Measurements from ENCODE around the gene MTA3.

Gene MTA3

DNA sequence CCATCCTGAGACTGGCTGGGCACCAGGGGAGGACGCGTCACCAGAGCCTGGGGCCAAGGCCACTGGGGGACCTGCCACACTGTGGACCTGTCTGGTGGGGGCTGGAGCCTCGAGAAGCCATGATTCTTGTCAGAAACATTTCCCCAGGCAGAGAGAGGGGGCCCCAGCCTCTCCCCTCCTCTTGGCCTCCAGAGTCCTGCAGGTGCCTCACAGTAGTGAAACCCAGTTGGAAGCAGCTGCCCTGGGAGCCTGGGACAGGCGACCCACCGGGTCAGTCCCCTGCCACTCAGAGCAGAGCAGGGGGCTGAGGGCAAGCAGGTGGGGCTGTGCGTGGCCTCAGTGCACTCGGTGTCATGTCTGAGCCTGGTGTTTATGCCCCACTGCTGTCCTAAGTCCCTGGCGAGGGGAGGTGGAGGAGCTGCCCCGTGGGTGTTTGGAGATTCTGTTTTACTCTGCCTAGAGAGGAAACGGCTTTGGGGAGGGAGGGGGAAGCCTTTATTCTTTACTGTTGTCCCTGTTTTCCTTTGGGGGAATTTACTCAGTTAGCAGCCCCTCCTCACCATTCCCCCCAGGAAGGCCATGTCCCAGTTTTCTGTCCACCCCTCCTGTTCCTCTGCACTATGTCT, 187.8 kb downstream of the MTA3 start:
- TF ChIP-seq, protein P1, sequence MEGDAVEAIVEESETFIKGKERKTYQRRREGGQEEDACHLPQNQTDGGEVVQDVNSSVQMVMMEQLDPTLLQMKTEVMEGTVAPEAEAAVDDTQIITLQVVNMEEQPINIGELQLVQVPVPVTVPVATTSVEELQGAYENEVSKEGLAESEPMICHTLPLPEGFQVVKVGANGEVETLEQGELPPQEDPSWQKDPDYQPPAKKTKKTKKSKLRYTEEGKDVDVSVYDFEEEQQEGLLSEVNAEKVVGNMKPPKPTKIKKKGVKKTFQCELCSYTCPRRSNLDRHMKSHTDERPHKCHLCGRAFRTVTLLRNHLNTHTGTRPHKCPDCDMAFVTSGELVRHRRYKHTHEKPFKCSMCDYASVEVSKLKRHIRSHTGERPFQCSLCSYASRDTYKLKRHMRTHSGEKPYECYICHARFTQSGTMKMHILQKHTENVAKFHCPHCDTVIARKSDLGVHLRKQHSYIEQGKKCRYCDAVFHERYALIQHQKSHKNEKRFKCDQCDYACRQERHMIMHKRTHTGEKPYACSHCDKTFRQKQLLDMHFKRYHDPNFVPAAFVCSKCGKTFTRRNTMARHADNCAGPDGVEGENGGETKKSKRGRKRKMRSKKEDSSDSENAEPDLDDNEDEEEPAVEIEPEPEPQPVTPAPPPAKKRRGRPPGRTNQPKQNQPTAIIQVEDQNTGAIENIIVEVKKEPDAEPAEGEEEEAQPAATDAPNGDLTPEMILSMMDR (IDR thresholded peaks at IDR 0.05; ENCODE audit: low read depth, low read length, poor library complexity, severe bottlenecking), result no peak
- no peak for TF ChIP-seq EZH2phosphoT487 (IDR thresholded peaks at IDR 0.05; ENCODE audit: borderline replicate concordance, low read length)
- Histone ChIP-seq H3K27ac (ENCODE audit: low read depth, low read length) (no peak overlapping the region), H3K4me1 (ENCODE audit: control insufficient read depth, low read length) (peaks cover 36% of the 10 kb centered on the region), H4K20me1 (ENCODE audit: control insufficient read depth, insufficient read depth, low read depth, low read length) (no peaks in the 10 kb centered on the region), H3K36me3 (ENCODE audit: control insufficient read depth, low read length) (no peaks in the 10 kb centered on the region), H3K79me2 (ENCODE audit: control insufficient read depth, low read length) (no peaks in the 10 kb centered on the region), H3K9me3 (ENCODE audit: control insufficient read depth, insufficient read depth, low read length) (no peaks in the 10 kb centered on the region), H3K4me3 (ENCODE audit: low read length) (no peak overlapping the region), H3K27me3 (ENCODE audit: control insufficient read depth, low read length) (no peaks in the 10 kb centered on the region), H3K9me2 (replicated peaks; ENCODE audit: control insufficient read depth, low read length) (no peaks in the 10 kb centered on the region), H3K4me2 (ENCODE audit: low read length) (no peak overlapping the region), H3F3A (ENCODE audit: control insufficient read depth, insufficient read depth) (0 out of 2 replicates have a peak, but pooled peaks cover 2% of the 10 kb centered on the region)

- 0 out of 2 replicates have a peak, but pooled peaks cover under 1% of the 10 kb centered on the region for H3F3A ChIP-seq (ENCODE audit: control insufficient read depth, insufficient read depth)
Observed at GRCh38 chr2:42756966-42757513, 188.6 kb downstream of the MTA3 start.

GRCh38 chr2:42757981-42758740, 189.7 kb downstream of the MTA3 start:
- Histone ChIP-seq H3K27me3 (ENCODE audit: control insufficient read depth, low read length) (no peaks in the 10 kb centered on the region), H3F3A (ENCODE audit: control insufficient read depth, insufficient read depth) (no peaks in the 10 kb centered on the region), H3K79me2 (ENCODE audit: control insufficient read depth, low read length) (no peaks in the 10 kb centered on the region), H3K4me1 (ENCODE audit: control insufficient read depth, low read length) (peaks cover 17% of the 10 kb centered on the region), H3K4me2 (ENCODE audit: low read length) (no peak overlapping the region), H4K20me1 (ENCODE audit: control insufficient read depth, insufficient read depth, low read depth, low read length) (no peaks in the 10 kb centered on the region), H3K9me3 (ENCODE audit: control insufficient read depth, insufficient read depth, low read length) (no peaks in the 10 kb centered on the region), H3K36me3 (ENCODE audit: control insufficient read depth, low read length) (no peaks in the 10 kb centered on the region), H3K9me2 (replicated peaks; ENCODE audit: control insufficient read depth, low read length) (no peaks in the 10 kb centered on the region), H3K27ac (ENCODE audit: low read depth, low read length) (no peak overlapping the region), H3K4me3 (ENCODE audit: low read length) (no peak overlapping the region)
- TF ChIP-seq EZH2phosphoT487 (IDR thresholded peaks at IDR 0.05; ENCODE audit: borderline replicate concordance, low read length), result no peak
- TF ChIP-seq, protein P1 (IDR thresholded peaks at IDR 0.05; ENCODE audit: low read depth, low read length, poor library complexity, severe bottlenecking), result no peak

More at GRCh38 chr2:42756966-42757513, 188.6 kb downstream of the MTA3 start:
- Histone ChIP-seq H3K9me2 (replicated peaks; ENCODE audit: control insufficient read depth, low read length) (no peaks in the 10 kb centered on the region), H3K27me3 (ENCODE audit: control insufficient read depth, low read length) (no peaks in the 10 kb centered on the region), H3K27ac (ENCODE audit: low read depth, low read length) (no peak overlapping the region), H4K20me1 (ENCODE audit: control insufficient read depth, insufficient read depth, low read depth, low read length) (no peaks in the 10 kb centered on the region), H3K9me3 (ENCODE audit: control insufficient read depth, insufficient read depth, low read length) (no peaks in the 10 kb centered on the region), H3K4me1 (ENCODE audit: control insufficient read depth, low read length) (peaks cover 28% of the 10 kb centered on the region), H3K79me2 (ENCODE audit: control insufficient read depth, low read length) (no peaks in the 10 kb centered on the region), H3K36me3 (ENCODE audit: control insufficient read depth, low read length) (no peaks in the 10 kb centered on the region), H3K4me2 (ENCODE audit: low read length) (no peak overlapping the region), H3K4me3 (ENCODE audit: low read length) (no peak overlapping the region)
- TF ChIP-seq, protein P1 (IDR thresholded peaks at IDR 0.05; ENCODE audit: low read depth, low read length, poor library complexity, severe bottlenecking), result no peak
- no peak for TF ChIP-seq EZH2phosphoT487 (IDR thresholded peaks at IDR 0.05; ENCODE audit: borderline replicate concordance, low read length)

Measured in DOHH2 (cell line).